Mucosa of rectum (tissue), 2 donors: ENCODE data around the gene EDN2.
A peak's percentile ranks its signal among the peaks of the same experiment; 100 is the strongest.

ENCODE experiments used
- H3K27ac ChIP-seq, 2 donors: one replicate each; pipeline ENCODE4 v1.7.0; 2013; ENCODE audit warnings: inconsistent platforms in 2 of 2, low read depth in 2 of 2, low read length in 2 of 2
- H3K27me3 ChIP-seq, 2 donors: one replicate each; pipeline ENCODE4 v1.7.0; 2013; ENCODE audit warnings: low read length in 2 of 2; ENCODE audit not compliant: control insufficient read depth in 2 of 2, insufficient read depth in 2 of 2
- H3K36me3 ChIP-seq, 2 donors: one replicate each; pipeline ENCODE4 v1.7.0; 2013; ENCODE audit warnings: low read length in 2 of 2; ENCODE audit not compliant: control insufficient read depth in 2 of 2, insufficient read depth in 2 of 2
- H3K4me1 ChIP-seq, 2 donors: one replicate each; pipeline ENCODE4 v1.7.0; 2013; ENCODE audit warnings: low read length in 2 of 2, mild to moderate bottlenecking in 1 of 2; ENCODE audit not compliant: control insufficient read depth in 2 of 2, insufficient read depth in 2 of 2
- H3K4me3 ChIP-seq, 2 donors: one replicate each; pipeline ENCODE4 v1.7.0; 2013; ENCODE audit warnings: low read length in 2 of 2
- H3K9ac ChIP-seq, 2 donors: one replicate each; pipeline ENCODE4 v1.7.0; 2013; ENCODE audit warnings: low read length in 2 of 2, low read depth in 1 of 2, mild to moderate bottlenecking in 1 of 2
- H3K9me3 ChIP-seq, 2 donors: one replicate each; pipeline ENCODE4 v1.7.0; 2013; ENCODE audit warnings: low read length in 2 of 2; ENCODE audit not compliant: control insufficient read depth in 2 of 2
- donor health status: healthy.
- donor health status: Normal muscosa, but diverticular disease.

Gene EDN2

DNA sequence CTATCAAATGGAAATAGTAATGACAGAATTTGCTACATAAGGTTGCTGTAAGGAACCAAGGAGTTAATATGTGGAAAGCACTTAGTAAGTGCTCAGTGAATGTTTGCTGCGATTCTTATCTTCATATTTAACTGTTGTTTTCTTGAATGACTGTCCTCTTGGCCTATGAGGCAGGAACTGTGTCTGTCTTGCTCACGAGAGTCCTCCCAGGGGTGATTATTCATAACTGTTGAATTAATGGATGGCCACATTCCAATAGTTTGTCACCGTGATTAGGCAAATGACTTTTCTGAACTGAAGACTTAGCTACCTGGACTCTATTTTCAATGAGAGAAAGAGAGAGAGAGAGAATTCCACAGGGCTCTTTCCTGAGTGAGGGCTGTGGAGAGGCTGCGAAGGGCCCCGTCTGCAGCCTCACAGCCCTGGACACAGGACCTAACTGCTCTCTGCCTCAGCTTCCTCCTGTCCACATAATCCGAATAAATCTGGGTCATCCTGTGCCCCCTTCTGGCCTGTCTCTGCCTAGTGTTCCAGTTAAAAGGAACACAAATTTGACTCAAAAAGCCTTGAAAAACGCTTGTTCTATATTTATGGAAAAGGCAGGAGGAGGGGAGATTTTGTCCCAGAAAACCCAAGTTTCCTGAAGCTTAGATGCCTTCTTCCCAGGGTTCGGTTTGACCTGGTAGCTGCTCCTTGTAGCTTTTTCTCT is 8.5 kb downstream of the EDN2 start:
- Histone ChIP-seq H3K9ac (no peak overlapping the region), H3K27ac (no peak overlapping the region), H3K9me3 (no peaks in the 10 kb centered on the region), H3K36me3 (no peaks in the 10 kb centered on the region), H3K27me3 (no peaks in the 10 kb centered on the region), H3K4me1 (peaks cover 16 to 24% of the 10 kb centered on the region in 2 donors), H3K4me3 (no peak overlapping the region)

DNA sequence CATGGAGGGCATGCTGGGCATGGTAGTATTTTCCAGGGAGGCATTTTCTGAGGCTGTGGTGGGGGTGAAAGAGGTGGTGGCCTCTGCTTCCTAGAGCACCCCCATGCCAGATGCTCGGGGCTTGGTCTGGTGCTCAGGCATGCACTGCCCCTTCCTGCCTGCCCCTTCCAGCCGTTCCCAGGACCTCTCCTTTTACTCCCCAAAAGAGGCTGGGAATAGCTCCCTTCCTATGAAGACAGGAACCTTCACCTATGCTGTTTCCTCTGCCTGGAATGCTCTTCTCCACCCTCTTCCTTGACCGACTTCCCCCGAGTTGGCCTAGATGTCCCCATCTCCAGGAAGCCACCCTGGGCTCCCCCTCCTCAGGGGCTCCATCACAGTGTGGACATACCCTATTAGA is 9.1 kb downstream of the EDN2 start:
- Histone ChIP-seq H3K9me3 (no peaks in the 10 kb centered on the region), H3K4me1 (peaks cover 15 to 24% of the 10 kb centered on the region in 2 donors), H3K4me3 (no peak overlapping the region), H3K9ac (no peak overlapping the region), H3K27me3 (no peaks in the 10 kb centered on the region), H3K36me3 (no peaks in the 10 kb centered on the region), H3K27ac (peak overlapping the region in 1 of 2 donors; percentile 35)

DNA sequence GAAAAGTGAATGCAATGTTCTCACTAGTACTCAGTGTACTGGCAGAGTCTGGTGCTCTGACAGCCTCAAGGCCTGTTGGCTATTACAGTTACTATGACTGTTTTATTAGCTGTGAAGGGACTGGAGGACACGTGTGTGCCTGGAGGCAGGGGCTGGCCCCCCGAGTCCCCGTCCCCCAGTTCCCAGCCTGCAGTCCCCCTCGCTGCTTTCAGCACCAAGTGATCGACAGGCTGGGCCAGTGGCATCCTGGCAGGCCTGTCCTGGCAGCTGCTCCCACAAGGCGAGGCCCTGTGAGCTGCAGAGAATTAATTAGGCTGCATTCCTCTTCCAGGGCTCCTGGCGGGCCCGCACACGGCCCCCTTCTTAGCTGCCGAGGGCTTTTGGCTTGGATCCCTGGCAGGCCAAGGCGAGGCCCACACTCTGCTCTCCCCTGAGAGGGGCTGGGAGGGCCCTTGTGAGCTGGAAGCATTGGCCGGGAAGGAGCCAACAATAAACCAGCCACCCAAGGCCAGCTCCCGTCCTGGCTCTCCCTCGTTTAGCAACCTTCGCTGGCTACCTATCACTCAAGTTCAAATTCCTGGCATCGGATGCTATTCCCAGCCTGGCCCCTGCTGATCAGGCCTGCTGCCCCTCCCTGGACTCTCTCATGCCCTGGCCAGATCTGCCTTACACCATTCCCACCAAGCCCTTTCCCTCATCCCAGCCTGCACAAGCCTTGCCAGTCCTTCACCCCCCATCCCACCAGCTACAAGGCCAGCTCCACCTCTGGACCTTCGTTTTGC is 9.8 kb downstream of the EDN2 start:
- no peaks in the 10 kb centered on the region for H3K27me3 ChIP-seq
- no peak overlapping the region for H3K9ac ChIP-seq
- peaks cover 13 to 19% of the 10 kb centered on the region in 2 donors for H3K4me1 ChIP-seq
- no peaks in the 10 kb centered on the region for H3K9me3 ChIP-seq
- H3K36me3 ChIP-seq = no peaks in the 10 kb centered on the region
- H3K4me3 ChIP-seq = no peak overlapping the region
- H3K27ac ChIP-seq = peak overlapping the region in 1 of 2 donors; percentile 35

DNA sequence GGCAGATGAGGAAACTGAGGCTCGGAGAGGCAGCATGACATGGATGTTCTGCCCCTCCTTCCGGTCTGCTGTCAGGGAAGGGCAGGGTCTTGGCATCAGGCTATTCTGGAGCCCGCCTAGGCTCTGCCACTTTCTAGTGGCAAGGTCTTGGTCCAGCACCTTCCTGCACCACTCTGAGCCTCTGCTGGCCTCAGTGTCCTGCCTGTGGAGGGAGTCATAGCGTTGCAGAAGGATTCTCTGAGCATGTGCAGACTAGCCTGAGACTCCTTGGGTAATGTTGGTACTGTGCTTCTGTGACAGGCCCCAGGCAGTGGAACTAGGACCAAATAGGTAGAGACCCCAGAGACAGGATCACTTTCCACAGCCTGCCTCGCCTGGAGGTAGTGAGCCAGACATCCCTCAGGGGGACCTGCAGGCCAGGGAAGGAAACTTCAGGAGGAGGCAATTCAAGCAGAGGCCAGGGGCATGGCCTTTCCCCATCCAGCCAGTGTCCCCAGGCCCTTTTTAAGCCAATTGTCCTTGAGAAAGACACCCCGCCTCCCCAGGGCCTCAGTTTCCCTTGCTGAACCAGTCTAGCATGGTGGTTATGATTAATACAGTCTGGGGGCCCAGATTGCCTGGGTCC is 10.6 kb downstream of the EDN2 start:
- no peak overlapping the region for H3K9ac ChIP-seq
- peaks cover 13 to 19% of the 10 kb centered on the region in 2 donors for H3K4me1 ChIP-seq
- H3K27ac ChIP-seq = no peak overlapping the region
- H3K9me3 ChIP-seq = no peaks in the 10 kb centered on the region
- no peak overlapping the region for H3K4me3 ChIP-seq
- no peaks in the 10 kb centered on the region for H3K36me3 ChIP-seq
- no peaks in the 10 kb centered on the region for H3K27me3 ChIP-seq

DNA sequence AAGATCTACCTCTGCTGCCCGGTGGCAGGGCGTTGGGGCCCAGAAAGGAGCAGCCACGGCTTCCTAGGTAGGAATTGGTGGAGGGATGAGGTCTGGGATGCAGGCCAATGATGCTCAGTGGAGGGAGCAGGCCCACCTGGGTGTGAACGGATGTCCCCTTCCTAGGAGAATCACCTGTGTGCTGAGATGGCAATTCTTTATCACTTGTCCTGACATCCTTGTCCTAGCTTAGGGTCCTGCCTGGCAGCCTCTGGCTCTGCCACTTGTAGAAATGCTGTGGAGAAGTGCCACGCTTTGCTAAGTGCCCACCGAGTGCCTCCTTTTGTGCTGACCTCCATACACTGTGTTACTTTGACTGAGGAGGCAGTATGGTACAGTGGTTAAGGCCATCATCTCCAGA is 12.8 kb downstream of the EDN2 start:
- no peaks in the 10 kb centered on the region for H3K36me3 ChIP-seq
- H3K4me1 ChIP-seq = peaks cover 25 to 29% of the 10 kb centered on the region in 2 donors
- H3K27me3 ChIP-seq = no peaks in the 10 kb centered on the region
- H3K9ac ChIP-seq = no peak overlapping the region
- no peak overlapping the region for H3K4me3 ChIP-seq
- H3K27ac ChIP-seq = no peak overlapping the region
- no peaks in the 10 kb centered on the region for H3K9me3 ChIP-seq

DNA sequence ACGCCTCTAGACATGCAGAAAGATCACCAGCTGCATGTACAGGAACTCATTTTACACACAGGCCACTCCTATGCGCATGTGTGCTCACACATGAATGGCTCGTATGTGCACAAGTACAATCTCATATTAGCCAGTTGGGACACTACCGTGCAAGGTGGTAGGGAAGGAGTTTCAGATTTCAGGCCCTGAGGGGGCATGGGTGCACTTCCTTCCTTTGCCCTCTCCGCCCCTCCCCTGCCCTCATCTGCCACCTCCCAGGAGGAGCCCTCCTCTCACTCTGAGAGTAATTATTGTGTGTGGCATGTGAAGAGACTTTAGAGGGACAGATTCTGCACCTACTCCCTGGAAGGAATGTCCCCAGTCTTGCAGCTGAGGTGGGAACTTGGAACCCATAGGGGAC is 14.8 kb downstream of the EDN2 start:
- Histone ChIP-seq H3K27ac (no peak overlapping the region), H3K9me3 (no peaks in the 10 kb centered on the region), H3K4me1 (peaks cover 24 to 30% of the 10 kb centered on the region in 2 donors), H3K4me3 (no peak overlapping the region), H3K9ac (no peak overlapping the region), H3K36me3 (no peaks in the 10 kb centered on the region), H3K27me3 (no peaks in the 10 kb centered on the region)

DNA sequence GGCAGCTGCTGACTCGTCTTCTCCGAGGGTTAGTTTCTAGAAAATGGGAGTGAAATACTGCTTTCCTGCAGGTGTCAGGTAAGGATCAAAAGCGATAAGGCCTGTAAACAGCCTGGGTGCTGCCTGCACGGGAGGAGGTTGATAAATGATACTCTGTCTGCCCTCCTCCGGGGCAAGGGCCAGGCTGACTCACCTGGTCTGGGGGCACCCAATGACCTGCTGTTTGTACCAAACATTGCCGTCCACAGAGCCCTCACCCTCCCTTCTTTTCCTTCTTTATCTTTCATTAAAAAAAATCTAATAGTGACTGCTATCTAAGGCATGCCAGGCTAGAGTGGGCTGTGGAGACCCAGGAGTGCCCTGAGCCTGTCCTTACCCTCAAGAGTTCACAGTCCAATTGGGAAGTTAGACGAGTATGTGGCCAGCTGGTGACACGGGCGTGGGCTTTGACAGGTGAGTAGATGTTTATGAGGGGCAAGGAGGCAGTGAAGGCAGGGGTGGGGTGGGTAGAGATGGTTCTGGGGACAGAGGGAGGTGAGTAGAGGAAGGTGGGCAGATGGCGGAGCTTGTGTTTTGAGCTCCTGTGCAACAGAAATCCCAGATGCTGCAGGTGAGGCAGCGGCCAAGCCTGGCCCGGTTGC is 16.2 kb downstream of the EDN2 start:
- Histone ChIP-seq H3K9me3 (no peaks in the 10 kb centered on the region), H3K27me3 (no peaks in the 10 kb centered on the region), H3K9ac (no peak overlapping the region), H3K27ac (peak overlapping the region; percentile 52 to 53), H3K36me3 (no peaks in the 10 kb centered on the region), H3K4me1 (peaks cover 20 to 30% of the 10 kb centered on the region in 2 donors), H3K4me3 (no peak overlapping the region)

DNA sequence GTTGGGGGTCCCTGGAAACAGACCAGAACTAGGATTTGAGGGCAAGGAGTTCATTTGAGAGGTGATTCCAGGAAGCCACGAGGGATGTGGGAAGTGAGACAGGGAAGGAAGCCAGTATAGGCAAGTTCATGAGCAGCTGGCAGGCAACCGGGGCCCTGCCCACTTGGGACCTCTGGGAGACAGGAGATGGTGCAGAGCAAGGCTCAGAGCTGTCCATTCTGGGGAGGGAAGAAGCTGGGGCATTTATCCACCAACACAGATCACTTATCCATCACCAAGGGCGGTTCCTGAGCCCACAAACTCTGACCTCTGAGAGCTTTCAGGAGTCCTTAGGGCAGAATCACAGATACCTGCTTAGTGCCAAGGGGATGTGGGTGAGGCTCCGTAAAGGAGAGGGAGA is 16.8 kb downstream of the EDN2 start:
- Histone ChIP-seq H3K4me3 (no peak overlapping the region), H3K9me3 (no peaks in the 10 kb centered on the region), H3K36me3 (no peaks in the 10 kb centered on the region), H3K4me1 (peaks cover 22 to 32% of the 10 kb centered on the region in 2 donors), H3K9ac (no peak overlapping the region), H3K27ac (peak overlapping the region; percentile 52 to 53), H3K27me3 (no peaks in the 10 kb centered on the region)

DNA sequence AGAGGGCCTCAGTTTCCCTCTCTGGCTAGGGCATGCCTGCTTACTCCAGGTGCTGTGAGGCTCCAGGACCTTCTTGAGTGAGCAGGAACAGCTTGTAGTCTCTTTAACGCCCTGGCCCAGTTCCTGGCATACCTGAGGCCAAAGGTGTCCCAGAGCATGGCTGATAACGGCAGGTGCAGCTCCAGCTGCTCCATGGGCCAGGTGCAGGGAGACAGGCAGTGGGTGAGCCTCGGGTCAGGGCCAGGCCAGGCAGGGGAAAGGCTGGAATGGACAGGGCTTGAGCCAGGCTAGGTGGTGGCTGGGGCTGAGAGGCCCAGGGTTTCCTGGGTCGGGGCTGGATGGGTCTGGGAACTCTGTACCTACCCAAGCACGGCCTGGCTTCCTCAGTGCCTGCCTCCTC is 18.3 kb downstream of the EDN2 start:
- no peaks in the 10 kb centered on the region for H3K36me3 ChIP-seq
- no peak overlapping the region for H3K4me3 ChIP-seq
- H3K9ac ChIP-seq = no peak overlapping the region
- no peaks in the 10 kb centered on the region for H3K9me3 ChIP-seq
- H3K27me3 ChIP-seq = no peaks in the 10 kb centered on the region
- H3K27ac ChIP-seq = peak overlapping the region; percentile 27 to 30
- H3K4me1 ChIP-seq = peaks cover 30 to 45% of the 10 kb centered on the region in 2 donors

DNA sequence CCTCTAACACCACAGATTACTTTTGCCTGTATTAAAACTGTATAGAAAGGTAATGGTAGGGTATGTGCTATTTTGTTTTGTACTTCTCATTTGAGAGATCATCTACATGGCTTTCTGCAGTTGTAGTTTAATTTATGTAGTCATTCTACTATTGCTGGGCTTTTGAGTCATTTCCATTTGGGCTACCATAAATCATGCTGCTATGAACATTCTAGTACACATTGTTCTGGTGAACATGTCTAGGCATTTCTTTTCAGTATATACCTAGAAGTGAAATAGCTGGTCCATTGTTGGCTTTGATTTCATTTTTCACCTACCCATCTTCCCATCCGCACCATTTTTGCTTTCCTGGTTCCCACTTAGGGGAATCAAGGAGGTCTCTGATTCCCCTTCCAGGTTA is 18.7 kb downstream of the EDN2 start:
- Histone ChIP-seq H3K27me3 (no peaks in the 10 kb centered on the region), H3K9me3 (no peaks in the 10 kb centered on the region), H3K9ac (no peak overlapping the region), H3K4me1 (peaks cover 32 to 45% of the 10 kb centered on the region in 2 donors), H3K27ac (peak overlapping the region in 1 of 2 donors; percentile 30), H3K4me3 (no peak overlapping the region), H3K36me3 (no peaks in the 10 kb centered on the region)
